Sigmoid colon (tissue), 4 donors: ENCODE data around the gene SDHAF1.

Source experiments
- CTCF ChIP-seq, 4 experiments: fragments of 450-650 bp in 3 of 4; fragments of 200-600 bp in 1 of 4; IDR thresholded peaks; one replicate each; pipeline ENCODE4 v1.5.1; 2016 to 2019; ENCODE audit warnings: antibody characterized with exemption in 4 of 4, mild to moderate bottlenecking in 3 of 4, moderate library complexity in 2 of 4
- POLR2A ChIP-seq, 2 donors: fragments of 450-650 bp; IDR thresholded peaks; one replicate each; pipeline ENCODE4 v1.6.1; 2016; ENCODE audit warnings: antibody characterized with exemption in 2 of 2, mild to moderate bottlenecking in 2 of 2, moderate library complexity in 2 of 2
- POLR2AphosphoS5 ChIP-seq, 4 donors: sonication (generic); formaldehyde crosslinking; IDR thresholded peaks; one replicate each; pipeline ENCODE4 v1.6.1; 2017; ENCODE audit warnings: antibody characterized with exemption in 4 of 4

- TF ChIP-seq CTCF (IDR thresholded peaks at IDR 0.05) (no peak), POLR2A (IDR thresholded peaks at IDR 0.05) (no peak), POLR2AphosphoS5 (IDR thresholded peaks at IDR 0.05) (no peak)
These were observed 35.5 kb downstream of the SDHAF1 start for GRCh38 chr19:36030264-36031148.
